K562 (cell line): ENCODE data around the gene HOATZ. TPM values are rescaled to one million over a fixed set of nuclear protein-coding genes. Genes with fewer than 3 reads are reported as not detected.

Experiments used
- ATAC-seq: fragments of 200-7000 bp; cut with Tn5 transposase; 3 replicates; pipeline ENCODE4 v1.9.1; 2020; ENCODE audit warnings: moderate library complexity
- Bru-seq: library from RNA; stranded (reverse); fragments of 400-500 nt; gene quantifications from one replicate; lab custom pipeline; 2021; lab: Mats Ljungman, UMichigan
- BruChase-seq, 2 experiments: library from RNA; stranded (reverse); fragments of 400-500 nt; gene quantifications; one replicate each; lab custom pipeline; 2021; lab: Mats Ljungman, UMichigan
- BruUV-seq: library from RNA; stranded (reverse); fragments of 400-500 nt; replicated peaks from 2 replicates; lab custom pipeline; 2021; lab: Mats Ljungman, UMichigan
- CTCF ChIA-PET: fragments of 300-600 bp; formaldehyde crosslinking; extraction: SDS; loops from one replicate; lab custom pipeline; 2021; ENCODE audit warnings: low intra/inter-chr PET ratio; lab: Yijun Ruan, JAX
- POLR2A ChIA-PET: fragments of 300-600, 350-650 bp; sonication (Branson Sonifier 250); formaldehyde crosslinking; extraction: SDS; loops from one replicate; lab custom pipeline; 2021; ENCODE audit warnings: antibody characterized with exemption, inconsistent platforms; lab: Yijun Ruan, JAX
- DNase-seq, 4 experiments: peaks; one replicate each; pipeline versions ENCODE4 v3.0.0 to v3.0.0-alpha.2; 2011 to 2018; ENCODE audit warnings: low spot score in 3 of 4, mixed read lengths in 3 of 4; ENCODE audit errors: extremely low read depth in 1 of 4
- FAIRE-seq: peaks from 2 replicates; lab custom pipeline; 2011; peaks lifted over from hg19 to GRCh38; lab: Jason Lieb, UNC
- H2AFZ ChIP-seq: 2 replicates; pipeline ENCODE4 v1.6.0; 2011; ENCODE audit warnings: low read depth, low read length, control low read depth, inconsistent platforms
- H3K27ac ChIP-seq: fragments of 200-600 bp; 3 replicates; pipeline ENCODE4 v1.8.0; 2011; ENCODE audit warnings: low read depth, mild to moderate bottlenecking, control low read depth, inconsistent platforms, low read length, moderate library complexity, mixed read lengths; ENCODE audit errors: extremely low read depth
- H3K27me3 ChIP-seq, 2 experiments: fragments of 300-600 bp in 1 of 2; 2 replicates in 1 of 2; 3 replicates in 1 of 2; pipeline versions ENCODE4 v1.6.0 to v1.8.0; 2011; ENCODE audit warnings: inconsistent platforms in 2 of 2, low read length in 2 of 2, mild to moderate bottlenecking in 1 of 2, mixed read lengths in 1 of 2, moderate library complexity in 1 of 2; ENCODE audit not compliant: control insufficient read depth in 2 of 2, insufficient read depth in 2 of 2
- H3K36me3 ChIP-seq: fragments of 300-600 bp; 3 replicates; pipeline ENCODE4 v1.8.0; 2011; ENCODE audit warnings: mild to moderate bottlenecking, low read length, inconsistent platforms; ENCODE audit not compliant: control insufficient read depth, insufficient read depth
- H3K4me1 ChIP-seq, 2 experiments: fragments of 200-600 bp in 1 of 2; replicated peaks in 1 of 2; 2 replicates in 1 of 2; 3 replicates in 1 of 2; pipeline versions ENCODE4 v1.5.1 to v1.8.0; 2011; ENCODE audit warnings: inconsistent platforms in 2 of 2, low read length in 2 of 2, mild to moderate bottlenecking in 1 of 2, mixed read lengths in 1 of 2, moderate library complexity in 1 of 2; ENCODE audit not compliant: control insufficient read depth in 2 of 2, insufficient read depth in 2 of 2
- H3K4me2 ChIP-seq: 2 replicates; pipeline ENCODE4 v1.6.1; 2011; ENCODE audit warnings: low read length, control low read depth, inconsistent platforms, mixed read lengths; ENCODE audit not compliant: insufficient read depth
- H3K4me3 ChIP-seq: fragments of 200-600 bp; sonication (generic), shearing (Covaris generic); 2 replicates; pipeline ENCODE4 v1.5.1; 2016; ENCODE audit warnings: control low read depth, inconsistent platforms
- H3K79me2 ChIP-seq: fragments of 200-600 bp; 3 replicates; pipeline ENCODE4 v1.8.0; 2011; ENCODE audit warnings: low read length, inconsistent platforms; ENCODE audit not compliant: control insufficient read depth, insufficient read depth
- H3K9ac ChIP-seq, 2 experiments: 2 replicates each; pipeline versions ENCODE4 v1.6.0 to v1.6.1; 2011; ENCODE audit warnings: low read depth in 2 of 2, low read length in 2 of 2, control low read depth in 1 of 2, inconsistent platforms in 1 of 2, mild to moderate bottlenecking in 1 of 2, mixed read lengths in 1 of 2; ENCODE audit not compliant: insufficient read depth in 1 of 2
- H3K9me1 ChIP-seq: one replicate; pipeline ENCODE4 v1.6.0; 2011; ENCODE audit warnings: inconsistent platforms, mild to moderate bottlenecking, low read length, moderate library complexity; ENCODE audit not compliant: control insufficient read depth, insufficient read depth
- H3K9me3 ChIP-seq: replicated peaks from 2 replicates; pipeline ENCODE4 v1.5.1; 2011; ENCODE audit warnings: low read depth, low read length, inconsistent platforms; ENCODE audit not compliant: control insufficient read depth, insufficient read depth
- H4K20me1 ChIP-seq: replicated peaks from 2 replicates; pipeline ENCODE4 v1.6.1; 2011; ENCODE audit warnings: low read length, inconsistent platforms, mixed read lengths; ENCODE audit not compliant: control insufficient read depth, insufficient read depth
- NR1H2 ChIP-seq: sonication (generic); formaldehyde crosslinking; IDR thresholded peaks from 2 replicates; pipeline ENCODE4 v1.4.0; 2020; ENCODE audit warnings: mild to moderate bottlenecking, missing genetic modification reagents
- PKNOX1 ChIP-seq: fragments of 450-650 bp; IDR thresholded peaks from 2 replicates; pipeline ENCODE4 v1.6.1; 2016
- RFX1 ChIP-seq: fragments of 450-650 bp; IDR thresholded peaks from 2 replicates; pipeline ENCODE4 v1.6.1; 2016; ENCODE audit warnings: mild to moderate bottlenecking, moderate library complexity
- SMAD1 ChIP-seq: fragments of 150-350 bp; IDR thresholded peaks from 2 replicates; pipeline ENCODE4 v1.6.1; 2014; ENCODE audit warnings: low read length, low read depth; ENCODE audit not compliant: partially characterized antibody
- TOE1 ChIP-seq, 2 experiments: fragments of 450-650 bp in 1 of 2; sonication (generic) in 1 of 2; formaldehyde crosslinking in 1 of 2; IDR thresholded peaks; 2 replicates each; pipeline versions ENCODE4 v1.7.1 to v1.8.0; 2016 to 2022; ENCODE audit warnings: borderline replicate concordance in 2 of 2, mild to moderate bottlenecking in 2 of 2, antibody characterized with exemption in 1 of 2, inconsistent platforms in 1 of 2, low read depth in 1 of 2, missing genetic modification reagents in 1 of 2, moderate library complexity in 1 of 2
- VEZF1 ChIP-seq: fragments of 200-800 bp; sonication (Bioruptor generic); IDR thresholded peaks from 2 replicates; pipeline ENCODE4 v1.6.1; 2017; ENCODE audit warnings: missing genetic modification characterization, missing compliant biosample characterization
- WGBS: fragments of 100-300 bp; shearing (Covaris generic); methylation state at CpG from one replicate; pipeline ENCODE4 v1.1.6; 2016; ENCODE audit warnings: low coverage, mixed read lengths; ENCODE audit not compliant: insufficient coverage; ENCODE audit errors: missing lambda C conversion rate; 5-methylcytosine and 5-hydroxymethylcytosine counted together
- in situ Hi-C: fragments of 300-500 bp; cut with MboI; formaldehyde crosslinking; loops from 4 replicates; pipeline ENCODE4 v1.15.0; 2018; ENCODE audit warnings: inconsistent platforms, mixed read lengths
- intact Hi-C: fragments of 100-400 bp; cut with micrococcal nuclease; formaldehyde crosslinking; loops from 2 replicates; pipeline ENCODE4 v1.14.2; 2022
- long read RNA-seq, 3 experiments: library from polyadenylated mRNA in 2 of 3; library from RNA in 1 of 3; unstranded in 2 of 3; stranded (forward) in 1 of 3; transcript quantifications; one replicate each; pipeline ENCODE4 v2.0.0, GENCODE V29; 2019 to 2022
- polyA minus RNA-seq, 3 experiments: library from RNA; depleted of rRNA, polyadenylated mRNA; stranded (reverse); fragments of >200 nt; gene quantifications; 2 replicates each; pipeline ENCODE4 v1.2.3, GENCODE V29; 2011
- polyA plus RNA-seq, 8 experiments: library from polyadenylated mRNA; depleted of rRNA in 4 of 8; stranded (reverse) in 5 of 8; unstranded in 3 of 8; fragments of >200 nt; fragmentation: Nextera tagmentation in 2 of 8; fragmentation: Illumina TruSeq in 1 of 8; extraction: Ambion mirVana in 2 of 8; extraction: Trizol in 1 of 8; gene quantifications; 2 replicates each; pipeline versions ENCODE4 v1.2.1 to v1.2.3, GENCODE V29; 2011 to 2014; ENCODE audit warnings: inconsistent platforms in 1 of 8, missing spikeins in 1 of 8
- total RNA-seq, 7 experiments: library from RNA; depleted of rRNA in 6 of 7; stranded (reverse); fragments of >200 nt in 6 of 7; fragmentation: Illumina TruSeq in 2 of 7; extraction: Trizol in 2 of 7; gene quantifications; 2 replicates each; pipeline versions ENCODE4 v1.2.1 to v1.2.3, GENCODE V29; 2011 to 2021; ENCODE audit warnings: low replicate concordance in 1 of 7

HOATZ gene
- total RNA-seq (2011; cell fraction: chromatin; rRNA removed; ENCODE audit: low replicate concordance), result not detected in 2 replicates
- total RNA-seq (2011; cell fraction: nucleolus; rRNA removed), result not detected in 2 replicates
- not detected in 2 replicates for total RNA-seq (2011; cell fraction: nucleoplasm; rRNA removed)
- total RNA-seq (2014; rRNA removed) (not detected in 2 replicates), total RNA-seq (2014; rRNA removed; fragmentation: Illumina TruSeq; extraction: Trizol) (not detected in 2 replicates), total RNA-seq (2015; rRNA removed; fragmentation: Illumina TruSeq; extraction: Trizol) (not detected in 2 replicates), total RNA-seq (2021) (not detected in 2 replicates), polyA plus RNA-seq (2011; rRNA removed) (not detected in 2 replicates), polyA plus RNA-seq (2014; fragmentation: Illumina TruSeq; extraction: Trizol) (not detected in 2 replicates), polyA plus RNA-seq (2014; fragmentation: Nextera tagmentation; extraction: Ambion mirVana) (not detected), polyA plus RNA-seq (2014; rRNA removed) (not detected in 2 replicates), polyA minus RNA-seq (2011; rRNA and poly(A)+ RNA removed) (not detected in 2 replicates), Bru-seq, nascent RNA (not detected), BruChase-seq, experiment 1, labeled RNA remaining after a 2-hour chase (not detected), BruChase-seq, experiment 2, labeled RNA remaining after a 6-hour chase (not detected)
- not detected in 2 replicates for polyA plus RNA-seq (2011; cell fraction: cytosol; rRNA removed)
- not detected in 2 replicates for polyA plus RNA-seq (2011; cell fraction: nucleus; rRNA removed)
- polyA plus RNA-seq (2012), result not detected in 2 replicates
- not detected in 2 replicates for polyA minus RNA-seq (2011; cell fraction: cytosol; rRNA and poly(A)+ RNA removed)
- not detected in 2 replicates for polyA minus RNA-seq (2011; cell fraction: nucleus; rRNA and poly(A)+ RNA removed)
- long read RNA-seq, experiment 1, result 0 reads
- long read RNA-seq, experiment 2, result 0 reads
- long read RNA-seq, experiment 3, result 0 reads

GRCh38 chr11:111514216-111515031, at the start of gene HOATZ:
HOATZ (plus strand) TSS chr11:111514778; CDS start chr11:111514785, 7 bp downstream.
- no TSS peak for BruUV-seq
- POLR2A ChIA-PET, result no interaction called here
- Histone ChIP-seq H3K9me3 (no peaks in the 10 kb centered on the region), H3K4me2 (no peak within 1 kb of the TSS)
- TF ChIP-seq VEZF1 (CRISPR knock-in tag), result 0 out of 2 replicates have a peak, but pooled peaks have one; percentile 23
- TF ChIP-seq PKNOX1, result peak; percentile 36
- TF ChIP-seq NR1H2, result no peak
- TF ChIP-seq RFX1, result peak; percentile 88
- no peak for TF ChIP-seq TOE1 (IDR thresholded peaks at IDR 0.05; ENCODE audit: borderline replicate concordance)
- no peak for TF ChIP-seq TOE1 (CRISPR knock-in tag; IDR thresholded peaks at IDR 0.05; ENCODE audit: borderline replicate concordance, low read depth)
- TF ChIP-seq SMAD1, result no peak
- TF ChIP-seq, all 486 proteins: peak for 3
- H3K4me1 ChIP-seq, result peaks cover 0 to 9% of the 10 kb centered on the region in 2 experiments; a peak in 3 of 5 replicates
- DNase-seq (peak; percentile 14 to 32 (median 20)), ATAC-seq (peak; percentile 70), FAIRE-seq (no peak)
- in situ Hi-C loops (no loop called here), intact Hi-C loops (no loop called here)
- CTCF ChIA-PET, result no interaction called here
- no peaks in the 10 kb centered on the region for H3K79me2 ChIP-seq
- WGBS, result 16% methylated on average over 24 of the region's 39 CpGs
- no peak within 1 kb of the TSS for H3K4me3 ChIP-seq
- no peaks in the 10 kb centered on the region for H3K36me3 ChIP-seq
- no peaks in the 10 kb centered on the region for H4K20me1 ChIP-seq
- H3K27ac ChIP-seq, result no peak within 1 kb of the TSS
- H3K9me1 ChIP-seq, result no peaks in the 10 kb centered on the region
- H2AFZ ChIP-seq, result no peak within 1 kb of the TSS
- H3K9ac ChIP-seq, result 0 out of 4 replicates have a peak within 1 kb of the TSS, but pooled peaks of 1 of the 2 experiments have one; percentile 10
- peaks cover 11 to 15% of the 10 kb centered on the region in 2 experiments; a peak in 4 of 5 replicates for H3K27me3 ChIP-seq
